ENCODE measurements around the gene OVCA2.
A peak's percentile ranks its signal among the peaks of the same experiment; 100 is the strongest.

Gene OVCA2

DNA sequence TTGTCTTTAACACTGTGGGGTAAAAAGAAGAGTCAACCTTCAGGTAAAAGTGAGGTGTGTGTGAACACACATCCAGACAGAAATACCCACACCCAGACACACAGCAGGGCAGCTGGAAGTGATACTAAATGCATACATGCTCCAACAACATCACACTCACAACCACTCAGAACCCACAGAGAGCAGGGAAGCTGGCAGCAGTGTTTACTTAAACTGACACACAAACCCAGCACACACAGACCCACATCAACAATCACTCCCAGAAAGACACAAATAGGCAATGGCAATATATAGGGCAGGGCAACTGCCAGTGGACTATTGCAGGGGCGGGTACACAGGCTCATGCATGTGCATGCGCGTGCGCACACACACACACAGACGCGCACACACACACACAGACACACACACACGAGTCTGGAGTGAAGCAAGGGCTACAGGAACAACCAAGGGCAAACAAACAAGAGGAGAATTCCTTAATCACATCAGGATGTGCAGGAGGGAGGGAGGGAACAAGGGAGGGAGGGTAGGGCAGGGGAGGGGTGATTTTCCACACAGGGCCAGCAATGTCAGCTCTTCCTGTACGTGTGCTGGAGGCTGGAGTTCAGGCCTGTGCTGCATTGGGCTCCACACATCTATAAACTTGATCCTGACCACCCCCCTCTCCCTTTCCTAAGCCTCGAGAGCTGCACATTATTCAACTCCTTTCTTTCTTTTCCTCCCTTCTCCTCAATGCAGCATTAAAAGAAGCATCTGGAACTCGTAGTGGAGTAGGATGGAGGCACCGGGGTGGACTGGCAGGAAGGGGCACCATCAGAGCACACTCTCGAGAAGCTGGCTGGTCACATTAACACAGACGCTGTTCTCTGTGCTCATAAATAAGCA lies 43.2 kb downstream of the OVCA2 start:
- no peak overlapping the region for H3K4me3 ChIP-seq (ENCODE audit: control insufficient read depth, low read depth, low read length)
- TF ChIP-seq, protein P1, sequence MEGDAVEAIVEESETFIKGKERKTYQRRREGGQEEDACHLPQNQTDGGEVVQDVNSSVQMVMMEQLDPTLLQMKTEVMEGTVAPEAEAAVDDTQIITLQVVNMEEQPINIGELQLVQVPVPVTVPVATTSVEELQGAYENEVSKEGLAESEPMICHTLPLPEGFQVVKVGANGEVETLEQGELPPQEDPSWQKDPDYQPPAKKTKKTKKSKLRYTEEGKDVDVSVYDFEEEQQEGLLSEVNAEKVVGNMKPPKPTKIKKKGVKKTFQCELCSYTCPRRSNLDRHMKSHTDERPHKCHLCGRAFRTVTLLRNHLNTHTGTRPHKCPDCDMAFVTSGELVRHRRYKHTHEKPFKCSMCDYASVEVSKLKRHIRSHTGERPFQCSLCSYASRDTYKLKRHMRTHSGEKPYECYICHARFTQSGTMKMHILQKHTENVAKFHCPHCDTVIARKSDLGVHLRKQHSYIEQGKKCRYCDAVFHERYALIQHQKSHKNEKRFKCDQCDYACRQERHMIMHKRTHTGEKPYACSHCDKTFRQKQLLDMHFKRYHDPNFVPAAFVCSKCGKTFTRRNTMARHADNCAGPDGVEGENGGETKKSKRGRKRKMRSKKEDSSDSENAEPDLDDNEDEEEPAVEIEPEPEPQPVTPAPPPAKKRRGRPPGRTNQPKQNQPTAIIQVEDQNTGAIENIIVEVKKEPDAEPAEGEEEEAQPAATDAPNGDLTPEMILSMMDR (IDR thresholded peaks at IDR 0.05; ENCODE audit: control insufficient read depth, insufficient read depth, low read depth, low read length, missing control alignments), result no peak
- DNase-seq (ENCODE audit: low read depth), result peak; percentile 89

DNA sequence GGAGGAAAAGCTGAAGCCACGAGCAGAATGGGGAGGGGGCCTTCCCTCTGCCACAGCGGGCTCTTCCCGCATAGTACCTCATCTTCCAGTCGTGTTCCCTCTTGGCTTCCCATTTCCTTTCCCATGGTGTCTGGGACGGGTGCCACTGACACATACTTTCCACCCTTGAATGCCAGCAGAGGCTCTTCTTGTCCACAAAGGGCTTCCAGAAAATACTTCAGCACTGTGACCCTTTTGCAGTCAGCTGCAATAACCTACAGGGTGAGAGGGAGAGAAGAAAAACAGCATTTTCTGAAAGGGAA lies 43.8 kb downstream of the OVCA2 start:
- TF ChIP-seq, protein P1 (IDR thresholded peaks at IDR 0.05; ENCODE audit: control insufficient read depth, insufficient read depth, low read depth, low read length, missing control alignments), result no peak
- no peak for DNase-seq (ENCODE audit: low read depth)
- H3K4me3 ChIP-seq (ENCODE audit: control insufficient read depth, low read depth, low read length), result no peak overlapping the region

DNA sequence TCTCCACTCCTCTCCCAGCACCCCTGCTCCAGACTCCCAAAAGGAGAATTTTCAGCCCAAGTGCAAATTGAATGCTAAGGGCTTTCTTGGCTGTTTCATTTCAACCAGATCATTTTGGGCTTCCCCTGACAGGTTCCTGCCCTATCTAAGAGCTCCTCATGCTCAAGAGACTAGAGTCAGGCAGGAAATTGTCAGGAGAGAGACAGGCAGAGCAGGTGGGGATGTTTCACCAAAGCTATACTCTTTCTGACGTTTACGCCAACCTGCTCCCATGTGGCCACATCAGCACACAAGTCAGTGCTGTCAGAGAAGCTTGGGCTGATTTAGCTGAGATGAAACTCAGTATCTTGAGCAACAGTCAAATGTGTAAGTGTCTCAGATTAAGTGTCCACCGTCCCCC lies 44.5 kb downstream of the OVCA2 start:
- no peak overlapping the region for H3K4me3 ChIP-seq (ENCODE audit: control insufficient read depth, low read depth, low read length)
- TF ChIP-seq, protein P1 (IDR thresholded peaks at IDR 0.05; ENCODE audit: control insufficient read depth, insufficient read depth, low read depth, low read length, missing control alignments), result no peak
- no peak for DNase-seq (ENCODE audit: low read depth)

GRCh38 chr17:2087597-2088211 lies 45.9 kb downstream of the OVCA2 start:
- H3K4me3 ChIP-seq (ENCODE audit: control insufficient read depth, low read depth, low read length), result no peak overlapping the region
- no peak for DNase-seq (ENCODE audit: low read depth)
- TF ChIP-seq, protein P1 (IDR thresholded peaks at IDR 0.05; ENCODE audit: control insufficient read depth, insufficient read depth, low read depth, low read length, missing control alignments), result no peak

DNA sequence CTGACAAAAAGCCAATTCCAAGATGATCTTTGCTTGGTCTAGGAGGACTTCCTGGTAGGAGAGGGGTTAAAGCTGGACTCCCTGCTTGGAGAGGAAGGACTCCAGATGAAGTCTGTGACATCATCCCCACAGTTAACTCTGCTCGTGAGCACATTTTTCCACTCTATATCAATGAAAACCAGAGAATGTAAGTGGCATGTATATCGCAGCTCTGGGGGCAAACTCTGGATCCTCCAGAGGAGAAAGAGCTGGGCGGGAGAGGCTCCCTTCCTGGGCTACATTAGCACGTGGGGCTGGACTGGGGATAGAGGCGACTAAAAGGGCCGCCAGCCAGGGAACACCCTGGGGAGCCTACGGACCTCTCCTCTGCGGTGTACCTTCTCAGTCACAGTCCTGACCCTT lies 47.2 kb downstream of the OVCA2 start:
- peak overlapping the region; percentile 38 for H3K4me3 ChIP-seq (ENCODE audit: control insufficient read depth, low read depth, low read length)
- TF ChIP-seq, protein P1 (IDR thresholded peaks at IDR 0.05; ENCODE audit: control insufficient read depth, insufficient read depth, low read depth, low read length, missing control alignments), result no peak

GRCh38 chr17:2090210-2090641 lies 48.4 kb downstream of the OVCA2 start:
- peak overlapping the region; percentile 12 for H3K4me3 ChIP-seq (ENCODE audit: control insufficient read depth, low read depth, low read length)
- DNase-seq (ENCODE audit: low read depth), result no peak
- TF ChIP-seq, protein P1 (IDR thresholded peaks at IDR 0.05; ENCODE audit: control insufficient read depth, insufficient read depth, low read depth, low read length, missing control alignments), result no peak

More for the DNA sequence above, 47.2 kb downstream of the OVCA2 start:
- DNase-seq (ENCODE audit: low read depth), result no peak
